ENCODE data around the gene DOCK11. TPM values are rescaled to one million over a fixed set of nuclear protein-coding genes. Genes with fewer than 3 reads are reported as not detected.

DOCK11 gene
- total and polyA plus RNA-seq, 10 of the 15 experiments (the other 5 are each of a cell fraction or from before 2014, with no cell fraction given): 16.3 to 30.7 (median 19.8) TPM

- no peak for TF ChIP-seq SPI1 (IDR thresholded peaks at IDR 0.05; ENCODE audit: borderline replicate concordance, insufficient read depth, low read depth, low read length)
- TF ChIP-seq, protein P1, sequence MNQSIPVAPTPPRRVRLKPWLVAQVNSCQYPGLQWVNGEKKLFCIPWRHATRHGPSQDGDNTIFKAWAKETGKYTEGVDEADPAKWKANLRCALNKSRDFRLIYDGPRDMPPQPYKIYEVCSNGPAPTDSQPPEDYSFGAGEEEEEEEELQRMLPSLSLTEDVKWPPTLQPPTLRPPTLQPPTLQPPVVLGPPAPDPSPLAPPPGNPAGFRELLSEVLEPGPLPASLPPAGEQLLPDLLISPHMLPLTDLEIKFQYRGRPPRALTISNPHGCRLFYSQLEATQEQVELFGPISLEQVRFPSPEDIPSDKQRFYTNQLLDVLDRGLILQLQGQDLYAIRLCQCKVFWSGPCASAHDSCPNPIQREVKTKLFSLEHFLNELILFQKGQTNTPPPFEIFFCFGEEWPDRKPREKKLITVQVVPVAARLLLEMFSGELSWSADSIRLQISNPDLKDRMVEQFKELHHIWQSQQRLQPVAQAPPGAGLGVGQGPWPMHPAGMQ (IDR thresholded peaks at IDR 0.05; ENCODE audit: borderline replicate concordance): no peak
- TF ChIP-seq KLF5 (IDR thresholded peaks at IDR 0.05; ENCODE audit: partially characterized antibody): no peak
- TF ChIP-seq ZBED1 (IDR thresholded peaks at IDR 0.05; ENCODE audit: borderline replicate concordance): no peak
- no peak for TF ChIP-seq EZH2 (IDR thresholded peaks at IDR 0.05; ENCODE audit: borderline replicate concordance, control insufficient read depth, low read depth, low read length)
- TF ChIP-seq ZNF24 (IDR thresholded peaks at IDR 0.05): no peak
- no peak for TF ChIP-seq MYC (IDR thresholded peaks at IDR 0.05; ENCODE audit: insufficient read depth, insufficient read length, insufficient replicate concordance, low read length, severe bottlenecking)
- TF ChIP-seq RFX5 (IDR thresholded peaks at IDR 0.05; ENCODE audit: low read depth, low read length): no peak
- TF ChIP-seq CBFB (IDR thresholded peaks at IDR 0.05; ENCODE audit: low read depth): no peak
- TF ChIP-seq WRNIP1 (IDR thresholded peaks at IDR 0.05; ENCODE audit: borderline replicate concordance, low read depth, low read length): no peak
Observed at GRCh38 chrX:118499295-118499694, 3.7 kb downstream of the DOCK11 start (continued).

DNA sequence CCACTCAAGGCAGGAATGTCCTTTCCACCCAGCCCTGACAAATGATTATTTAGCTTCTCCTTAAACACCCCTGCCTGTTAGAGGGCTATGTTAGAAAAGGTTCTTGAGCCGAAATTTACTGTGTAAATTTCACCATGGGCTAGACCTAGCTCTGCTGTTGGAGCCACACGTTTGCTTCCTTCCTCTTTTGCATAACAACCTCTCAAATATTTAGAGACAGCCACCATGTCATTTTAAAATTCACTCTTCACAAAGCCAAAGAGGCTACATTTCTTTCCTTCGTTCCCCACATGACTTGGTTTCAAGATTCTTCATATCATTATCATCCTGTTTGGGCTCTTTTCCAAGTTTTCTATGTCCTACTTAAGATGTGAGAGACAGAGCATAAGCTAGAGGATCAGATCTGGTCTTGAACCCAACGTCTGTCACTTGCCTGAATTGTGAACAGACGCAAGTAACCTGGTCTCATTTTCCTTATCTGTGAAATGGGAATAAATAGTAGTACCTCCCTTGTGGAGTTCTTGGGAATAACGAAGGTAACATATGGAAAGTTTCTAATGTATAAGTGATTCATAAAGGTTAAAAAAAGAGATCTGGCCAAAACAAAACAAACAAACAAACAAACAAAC, 6.7 kb downstream of the DOCK11 start:
- ChIA-PET POLR2A (no interaction called here), RAD21 (ENCODE audit: unreplicated experiment) (no interaction called here), CTCF (interaction anchor here (1.5 kb wide), 1 partner anchor 99 kb away, joined by 5 read pairs; no protein-coding TSS in a partner anchor), SMC1A (ENCODE audit: uncharacterized antibody, unreplicated experiment) (no interaction called here)
- ATAC-seq: no peak
- Histone ChIP-seq H3K4me1 (ENCODE audit: control insufficient read depth, insufficient read depth, low read length) (peaks cover 3% of the 10 kb centered on the region; the same call in 1 of the 2 replicates), H3K9me3 (replicated peaks; ENCODE audit: control insufficient read depth, insufficient read depth, low read length) (no peaks in the 10 kb centered on the region), H3K36me3 (ENCODE audit: control insufficient read depth in 2 of 2, insufficient read depth in 2 of 2, low read length in 1 of 2) (no peaks in the 10 kb centered on the region), H2AFZ (ENCODE audit: control insufficient read depth, low read depth, low read length) (peak overlapping the region; percentile 9; the same call in 1 of the 2 replicates), H3K27me3 (replicated peaks in 1 of 2; ENCODE audit: control insufficient read depth in 2 of 2, insufficient read depth in 2 of 2, low read length in 1 of 2) (no peaks in the 10 kb centered on the region), H3K9ac (ENCODE audit: control insufficient read depth, insufficient read depth, low read length) (no peak overlapping the region), H3K4me3 (no peak overlapping the region), H3K27ac (ENCODE audit: control insufficient read depth, insufficient read depth) (0 out of 2 replicates have a peak overlapping the region, but pooled peaks have one; percentile 13), H3K79me2 (ENCODE audit: control insufficient read depth, insufficient read depth, low read length) (peaks cover 22% of the 10 kb centered on the region), H3K4me2 (ENCODE audit: control insufficient read depth, insufficient read depth) (peak overlapping the region; percentile 28; the same call in 1 of the 2 replicates), H4K20me1 (ENCODE audit: control insufficient read depth, insufficient read depth) (no peaks in the 10 kb centered on the region)
- no peak for DNase-seq (ENCODE audit: low read depth, low spot score)
- intact Hi-C loops (cut with micrococcal nuclease; ENCODE audit: unreplicated experiment) (no loop called here), in situ Hi-C loops (cut with MboI) (no loop called here)
- no TSS peak for BruUV-seq (replicated peaks)
- 35% methylated on average over 6 of the region's 6 CpGs for WGBS (ENCODE audit: insufficient coverage, insufficient replicate concordance, low lambda C conversion rate, missing lambda C conversion rate)
- FAIRE-seq: no peak
- TF ChIP-seq RBBP5 (conservative IDR thresholded peaks at IDR 0.05) (no peak), HCFC1 (IDR thresholded peaks at IDR 0.05; ENCODE audit: low read length) (no peak), BRCA1 (IDR thresholded peaks at IDR 0.05; ENCODE audit: low read depth, low read length) (no peak), ZZZ3 (IDR thresholded peaks at IDR 0.05; ENCODE audit: control insufficient read depth, insufficient read length, low read depth) (no peak), RCOR1 (conservative IDR thresholded peaks at IDR 0.05; ENCODE audit: low read depth, low read length) (no peak), SPI1 (IDR thresholded peaks at IDR 0.05; ENCODE audit: borderline replicate concordance, insufficient read depth, low read depth, low read length) (no peak), NR2C1 (IDR thresholded peaks at IDR 0.05) (no peak), CREM (IDR thresholded peaks at IDR 0.05; ENCODE audit: low read depth) (no peak), NFYB (IDR thresholded peaks at IDR 0.05; ENCODE audit: insufficient read depth, low read depth, low read length) (no peak), CBX3 (IDR thresholded peaks at IDR 0.05; ENCODE audit: borderline replicate concordance, low read depth) (no peak), SP1 (IDR thresholded peaks at IDR 0.05; ENCODE audit: low read depth, low read length) (no peak)
